Anterior cingulate cortex (tissue), 58 donors: Measurements from ENCODE around the gene COL20A1.

Source experiments
- DNase-seq, 58 donors: peaks; one replicate each; lab custom pipeline; 2025; lab: John Stamatoyannopoulos, UW

COL20A1 gene

GRCh38 chr20:63342561-63343459 lies 49.8 kb downstream of the COL20A1 start:
- DNase-seq = peak in 15 of 58 donors; percentile 7 to 68 (median 37)

- DNase-seq = no peak
Measured at GRCh38 chr20:63343460-63344445, 50.8 kb downstream of the COL20A1 start.

GRCh38 chr20:63344616-63345327 lies 51.8 kb downstream of the COL20A1 start:
- DNase-seq = no peak

GRCh38 chr20:63345328-63346100 lies 52.5 kb downstream of the COL20A1 start:
- peak in 3 of 58 donors; percentile 17 to 30 (median 19) for DNase-seq

- DNase-seq = peak in 2 of 58 donors; percentile 18 to 48
Measured at GRCh38 chr20:63346131-63347080, 53.4 kb downstream of the COL20A1 start.

GRCh38 chr20:63347081-63347741 lies 54.2 kb downstream of the COL20A1 start:
- no peak for DNase-seq

- no peak for DNase-seq
Measured at GRCh38 chr20:63347950-63348827, 55.2 kb downstream of the COL20A1 start.

- DNase-seq = no peak
Measured at GRCh38 chr20:63348828-63349515, 56.0 kb downstream of the COL20A1 start.

GRCh38 chr20:63349516-63349895 lies 56.5 kb downstream of the COL20A1 start:
- no peak for DNase-seq

GRCh38 chr20:63350196-63350595 lies 57.2 kb downstream of the COL20A1 start:
- DNase-seq = no peak

- no peak for DNase-seq
Measured at GRCh38 chr20:63350597-63351325, 57.8 kb downstream of the COL20A1 start.

GRCh38 chr20:63351326-63351700 lies 58.3 kb downstream of the COL20A1 start:
- DNase-seq = no peak

- DNase-seq = peak in 55 of 58 donors; percentile 15 to 86 (median 55)
Measured at GRCh38 chr20:63351811-63352591, 59.0 kb downstream of the COL20A1 start.

GRCh38 chr20:63352811-63353221 lies 59.8 kb downstream of the COL20A1 start:
- DNase-seq = no peak
